Fibroblast of lung (primary cell): ENCODE results near the gene ANKRD22. TPM values are rescaled to one million over a fixed set of nuclear protein-coding genes. Genes with fewer than 3 reads are reported as not detected.

ENCODE experiments used
- DNase-seq, 2 donors: peaks; one replicate each; pipeline versions ENCODE4 v3.0.0 to v3.0.0-alpha.2; 2010; ENCODE audit warnings: low read depth in 2 of 2
- H2AFZ ChIP-seq: 2 replicates; pipeline ENCODE4 v1.5.1; 2012; ENCODE audit warnings: low read length, control low read depth, inconsistent platforms
- H3K27ac ChIP-seq: 2 replicates; pipeline ENCODE4 v1.5.1; 2011; ENCODE audit warnings: low read length, control low read depth; ENCODE audit not compliant: insufficient read depth
- H3K27me3 ChIP-seq: 2 replicates; pipeline ENCODE4 v1.5.1; 2011; ENCODE audit warnings: mild to moderate bottlenecking, low read length; ENCODE audit not compliant: control insufficient read depth, insufficient read depth
- H3K36me3 ChIP-seq: 2 replicates; pipeline ENCODE4 v1.5.1; 2011; ENCODE audit warnings: low read length; ENCODE audit not compliant: control insufficient read depth, insufficient read depth
- H3K4me1 ChIP-seq: 2 replicates; pipeline ENCODE4 v1.5.1; 2011; ENCODE audit warnings: low read length; ENCODE audit not compliant: control insufficient read depth, insufficient read depth; ENCODE audit errors: extremely low read depth
- H3K4me2 ChIP-seq: 2 replicates; pipeline ENCODE4 v1.5.1; 2011; ENCODE audit warnings: low read length, control low read depth; ENCODE audit not compliant: insufficient read depth; ENCODE audit errors: extremely low read depth
- H3K4me3 ChIP-seq, 4 experiments: fragments of 200-600 bp in 1 of 4; sonication (generic) in 1 of 4; replicated peaks in 1 of 4; 2 replicates each; pipeline ENCODE4 v1.5.1; 2011 to 2016; ENCODE audit warnings: low read length in 4 of 4, low read depth in 3 of 4, mild to moderate bottlenecking in 3 of 4, control low read depth in 2 of 4, inconsistent platforms in 1 of 4, mixed read lengths in 1 of 4; ENCODE audit not compliant: insufficient read depth in 1 of 4; ENCODE audit errors: control extremely low read depth in 1 of 4
- H3K79me2 ChIP-seq: 2 replicates; pipeline ENCODE4 v1.5.1; 2012; ENCODE audit warnings: mild to moderate bottlenecking, low read length, inconsistent platforms; ENCODE audit not compliant: control insufficient read depth, insufficient read depth
- H3K9ac ChIP-seq: 2 replicates; pipeline ENCODE4 v1.5.1; 2011; ENCODE audit warnings: mild to moderate bottlenecking, low read length, control low read depth; ENCODE audit not compliant: insufficient read depth
- H3K9me3 ChIP-seq: 2 replicates; pipeline ENCODE4 v1.5.1; 2012; ENCODE audit warnings: low read depth, low read length; ENCODE audit not compliant: control insufficient read depth, insufficient read depth
- H4K20me1 ChIP-seq: 2 replicates; pipeline ENCODE4 v1.5.1; 2011; ENCODE audit warnings: low read length; ENCODE audit not compliant: control insufficient read depth, insufficient read depth; ENCODE audit errors: extremely low read depth
- CTCF ChIP-seq, 2 donors: IDR thresholded peaks in 1 of 2; conservative IDR thresholded peaks in 1 of 2; 1 replicate in 1 of 2; 2 replicates in 1 of 2; pipeline ENCODE4 v1.5.1; 2011 to 2012; ENCODE audit warnings: low read length in 2 of 2, control low read depth in 1 of 2, inconsistent platforms in 1 of 2, low read depth in 1 of 2, mild to moderate bottlenecking in 1 of 2
- EZH2 ChIP-seq: IDR thresholded peaks from 2 replicates; pipeline ENCODE4 v1.5.1; 2012; ENCODE audit warnings: low read length, control low read depth, mild to moderate bottlenecking; ENCODE audit errors: missing control alignments
- polyA plus RNA-seq, 2 donors: library from polyadenylated mRNA; depleted of rRNA in 1 of 2; stranded (reverse) in 1 of 2; unstranded in 1 of 2; fragments of >200 nt; gene quantifications; 2 replicates each; pipeline ENCODE4 v1.2.1, GENCODE V29; 2011 to 2012; ENCODE audit warnings: missing spikeins in 1 of 2
- total RNA-seq: library from RNA; depleted of rRNA; stranded (reverse); fragments of >200 nt; gene quantifications from 2 replicates; pipeline ENCODE4 v1.2.1, GENCODE V29; 2014

Gene ANKRD22
- total and polyA plus RNA-seq, 2 donors (not counting 1 experiment from before 2014, with no cell fraction given) = 0.17 TPM; not detected in 1

- Histone ChIP-seq H4K20me1 (no peaks in the 10 kb centered on the region), H3K27me3 (no peaks in the 10 kb centered on the region), H3K9ac (no peak overlapping the region), H3K4me1 (peaks cover 56% of the 10 kb centered on the region), H3K4me2 (peak overlapping the region; percentile 7), H3K36me3 (no peaks in the 10 kb centered on the region), H3K79me2 (peaks cover 85% of the 10 kb centered on the region), H2AFZ (no peak overlapping the region), H3K27ac (peak overlapping the region; percentile 26), H3K9me3 (no peaks in the 10 kb centered on the region), H3K4me3 (no peak overlapping the region)
- no peak for TF ChIP-seq EZH2
- TF ChIP-seq CTCF (conservative IDR thresholded peaks at IDR 0.05 in 1 of 2, IDR thresholded peaks at IDR 0.05 in 1 of 2; ENCODE audit: low read depth in 1 of 2, low read length in 2 of 2) = no peak
- peak; percentile 40 to 59 for DNase-seq
Observed at GRCh38 chr10:88893611-88894010, 42.0 kb upstream of the ANKRD22 start.

GRCh38 chr10:88892222-88892967 is 40.8 kb upstream of the ANKRD22 start:
- no peak overlapping the region for H3K9ac ChIP-seq

More at GRCh38 chr10:88892222-88892967, 40.8 kb upstream of the ANKRD22 start:
- Histone ChIP-seq H3K27ac (peak overlapping the region; percentile 67), H4K20me1 (no peaks in the 10 kb centered on the region), H3K36me3 (no peaks in the 10 kb centered on the region), H3K4me3 (no peak overlapping the region), H2AFZ (no peak overlapping the region), H3K27me3 (no peaks in the 10 kb centered on the region), H3K79me2 (peaks cover 86% of the 10 kb centered on the region), H3K9me3 (no peaks in the 10 kb centered on the region), H3K4me1 (peaks cover 58% of the 10 kb centered on the region), H3K4me2 (peak overlapping the region; percentile 75)
- TF ChIP-seq EZH2 (no peak), CTCF (conservative IDR thresholded peaks at IDR 0.05 in 1 of 2, IDR thresholded peaks at IDR 0.05 in 1 of 2; ENCODE audit: low read depth in 1 of 2, low read length in 2 of 2) (no peak)
- DNase-seq = peak; percentile 33 to 84
